NCI-H748 treated with DMSO at 0.1 percent for 48 hours (cell line): Measurements from ENCODE around the gene ART5.
"Not testable (repeated sequence)": the region's sequence is repeated elsewhere in the genome, so short reads cannot be mapped to it uniquely, and the experiment has no call there.

Experiments
- DNase-seq: peaks from one replicate; lab custom pipeline; 2025; lab: John Stamatoyannopoulos, UW

ART5 gene

DNA sequence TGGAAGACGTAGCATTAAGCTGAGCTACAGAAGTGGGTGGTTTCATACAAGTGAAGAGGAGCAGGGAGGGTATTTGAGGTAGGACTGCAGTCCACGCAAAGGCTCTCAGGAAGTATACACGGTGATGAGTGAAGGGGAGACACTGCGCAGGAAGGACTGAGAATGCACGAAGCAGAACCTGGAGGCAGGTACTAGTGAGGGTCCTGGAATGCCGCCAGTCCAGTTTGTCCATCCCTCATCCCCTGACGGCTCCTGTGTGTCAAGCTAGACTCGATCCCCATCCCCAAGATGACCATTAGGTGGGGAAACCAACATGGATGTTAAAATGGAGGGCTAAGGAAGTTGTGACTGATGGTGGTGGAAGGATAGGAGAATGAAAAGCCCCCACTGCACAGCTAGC lies 23.8 kb downstream of the ART5 start:
- no peak for DNase-seq

DNA sequence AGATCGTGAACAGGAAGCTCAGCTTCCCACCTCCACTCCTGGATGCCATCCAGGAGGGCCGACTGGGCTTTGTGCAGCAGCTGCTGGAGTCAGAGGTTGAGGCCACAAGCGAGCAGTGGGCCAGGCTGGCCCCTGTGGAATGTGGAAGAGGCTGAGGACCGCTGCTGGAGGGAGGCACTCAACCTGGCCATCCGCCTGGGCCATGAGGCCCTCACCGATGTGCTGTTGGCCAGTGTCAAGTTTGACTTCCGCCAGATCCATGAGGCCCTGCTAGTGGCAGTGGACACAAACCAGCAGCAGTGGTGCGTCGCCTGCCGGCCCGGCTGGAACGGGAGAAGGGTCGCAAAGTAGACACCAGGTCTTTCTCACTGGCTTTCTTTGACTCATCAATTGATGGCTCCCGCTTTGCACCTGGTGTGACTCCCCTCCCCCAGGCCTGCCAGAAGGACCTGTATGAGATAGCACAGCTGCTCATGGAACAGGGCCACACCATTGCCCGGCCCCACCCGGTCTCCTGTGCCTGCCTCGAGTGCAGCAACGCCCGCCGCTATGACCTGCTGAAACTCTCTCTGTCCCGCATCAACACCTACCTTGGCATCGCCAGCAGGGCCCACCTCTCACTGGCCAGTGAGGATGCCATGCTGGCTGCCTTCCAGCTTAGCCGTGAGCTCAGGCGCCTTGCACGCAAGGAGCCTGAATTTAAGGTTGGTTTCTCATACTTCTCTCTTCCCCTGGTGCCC lies 24.9 kb downstream of the ART5 start:
- DNase-seq = no peak

DNA sequence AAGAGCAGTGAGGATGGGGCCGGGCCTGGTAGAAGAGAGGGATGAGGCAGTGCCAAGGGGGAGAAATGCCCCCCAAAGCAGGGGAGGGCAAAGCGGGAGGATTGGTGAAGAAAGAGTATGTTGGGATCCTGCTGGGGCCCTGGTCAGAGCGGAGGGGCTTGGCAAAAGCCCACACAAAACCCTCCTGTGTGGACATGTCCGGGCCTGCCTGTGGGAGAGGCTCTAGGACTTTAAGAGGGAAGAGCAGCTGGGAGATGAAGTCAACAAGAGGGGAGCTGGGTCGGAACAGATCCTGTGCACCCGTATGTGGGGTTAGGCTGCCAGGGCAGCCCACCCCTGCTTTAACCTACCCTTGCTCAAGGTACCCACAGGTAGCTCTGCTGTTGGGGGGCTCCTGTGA lies 25.8 kb downstream of the ART5 start:
- DNase-seq = no peak

DNA sequence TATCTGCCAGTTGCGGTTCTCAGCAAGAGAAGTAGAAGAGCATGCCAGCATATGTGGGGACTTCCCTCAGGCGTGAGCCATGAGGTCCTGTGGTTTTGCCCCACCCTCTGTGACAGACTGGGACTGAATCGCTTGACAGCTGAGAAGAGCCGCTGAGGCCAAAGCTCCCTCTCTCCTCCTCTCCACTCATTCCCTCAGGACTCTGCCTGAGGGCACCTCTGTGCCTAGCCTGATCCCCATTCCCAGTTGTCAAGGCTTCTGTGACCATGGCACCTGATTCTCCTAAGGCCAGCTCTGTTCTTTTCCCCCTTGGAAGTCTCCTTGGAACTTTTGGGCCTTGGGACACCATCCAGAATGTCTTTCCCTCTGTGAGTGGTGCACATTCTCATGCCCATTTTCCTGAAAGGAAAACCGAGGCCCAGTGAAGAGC lies 27.0 kb downstream of the ART5 start:
- no peak for DNase-seq

DNA sequence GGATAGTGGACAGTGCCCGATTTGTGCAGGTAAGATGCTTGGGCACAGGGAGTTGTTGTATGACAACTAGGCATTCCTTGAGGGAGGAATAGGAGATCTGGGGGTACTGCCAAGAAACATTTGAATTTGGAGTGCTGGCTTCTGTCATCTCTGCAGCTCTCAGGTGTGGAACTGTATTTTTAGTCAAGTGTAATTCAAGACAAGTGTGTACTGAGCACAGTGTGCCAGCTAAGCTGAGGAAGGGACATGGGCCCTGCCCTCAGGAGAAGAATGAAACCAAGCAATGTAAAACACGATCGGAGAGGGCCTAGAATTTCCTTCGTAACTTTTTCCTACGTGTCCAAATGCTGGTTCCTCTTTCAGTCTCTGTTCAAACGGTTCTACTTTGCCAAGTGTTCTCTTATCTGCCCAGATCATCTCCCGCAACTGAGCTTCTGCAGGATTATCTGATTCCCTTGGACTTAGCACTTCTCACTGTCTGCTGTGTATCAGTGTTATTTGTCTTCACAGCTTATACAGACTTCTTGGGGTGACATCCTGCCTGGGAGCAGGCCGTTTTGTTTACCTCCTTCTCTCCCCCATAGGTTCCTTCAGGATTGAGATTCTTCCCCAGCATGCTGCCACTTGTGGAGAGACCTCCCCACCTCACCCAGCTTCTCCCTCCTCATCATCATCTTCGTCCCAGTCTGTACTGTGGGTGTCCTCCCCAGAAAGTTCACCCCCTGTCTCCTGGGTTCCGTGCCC lies 27.6 kb downstream of the ART5 start:
- DNase-seq = no peak

DNA sequence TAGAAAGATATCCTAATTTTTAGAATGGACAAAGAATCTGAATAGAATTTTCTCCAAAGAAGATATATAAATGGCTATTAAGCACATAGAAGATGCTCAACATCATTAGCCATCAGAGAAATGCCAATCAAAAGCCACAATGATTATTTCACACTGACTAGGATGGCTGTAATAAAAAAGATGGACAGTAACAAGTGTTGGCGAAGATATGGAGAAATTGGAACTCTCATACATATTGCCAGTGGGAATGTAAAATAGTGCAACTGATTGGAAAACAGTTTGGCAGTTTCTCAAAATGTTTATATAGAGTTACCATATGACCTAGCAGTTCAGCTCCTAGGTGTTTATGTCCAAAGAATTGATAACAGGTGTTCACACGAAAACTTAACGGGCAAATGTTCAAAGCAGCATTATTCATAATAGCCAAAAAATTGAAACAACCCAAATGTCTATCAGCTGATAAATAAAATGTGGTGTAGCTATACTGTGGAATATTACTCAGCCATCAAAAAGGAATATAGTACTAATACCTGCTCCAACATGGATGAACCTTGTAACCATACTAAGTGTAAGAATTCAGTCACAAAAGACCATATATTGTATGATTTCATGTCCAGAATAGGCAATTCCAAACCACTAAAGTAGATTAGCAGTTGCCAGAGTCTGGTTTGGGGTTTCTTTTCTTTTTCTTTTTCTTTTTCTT lies 29.7 kb downstream of the ART5 start:
- no peak for DNase-seq

DNA sequence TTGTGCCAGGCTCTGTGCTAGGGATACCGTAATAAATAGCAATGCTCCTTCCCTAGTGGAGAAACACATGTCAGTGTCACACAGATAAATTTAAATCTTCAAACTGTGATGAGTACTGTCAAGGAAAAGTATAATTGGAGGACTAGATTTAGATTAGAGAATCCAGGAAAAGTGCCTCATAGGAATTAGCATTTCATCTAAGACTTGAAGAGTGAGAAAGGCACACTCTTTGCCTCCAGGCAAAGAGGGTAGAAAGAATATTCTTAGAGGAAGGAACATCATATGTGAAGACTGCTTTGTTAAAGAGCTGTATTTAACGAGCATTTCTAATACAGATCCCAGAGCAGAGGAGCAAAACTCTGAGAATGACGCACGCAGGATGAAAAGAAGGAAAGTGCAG lies 30.9 kb downstream of the ART5 start:
- DNase-seq = no peak

DNA sequence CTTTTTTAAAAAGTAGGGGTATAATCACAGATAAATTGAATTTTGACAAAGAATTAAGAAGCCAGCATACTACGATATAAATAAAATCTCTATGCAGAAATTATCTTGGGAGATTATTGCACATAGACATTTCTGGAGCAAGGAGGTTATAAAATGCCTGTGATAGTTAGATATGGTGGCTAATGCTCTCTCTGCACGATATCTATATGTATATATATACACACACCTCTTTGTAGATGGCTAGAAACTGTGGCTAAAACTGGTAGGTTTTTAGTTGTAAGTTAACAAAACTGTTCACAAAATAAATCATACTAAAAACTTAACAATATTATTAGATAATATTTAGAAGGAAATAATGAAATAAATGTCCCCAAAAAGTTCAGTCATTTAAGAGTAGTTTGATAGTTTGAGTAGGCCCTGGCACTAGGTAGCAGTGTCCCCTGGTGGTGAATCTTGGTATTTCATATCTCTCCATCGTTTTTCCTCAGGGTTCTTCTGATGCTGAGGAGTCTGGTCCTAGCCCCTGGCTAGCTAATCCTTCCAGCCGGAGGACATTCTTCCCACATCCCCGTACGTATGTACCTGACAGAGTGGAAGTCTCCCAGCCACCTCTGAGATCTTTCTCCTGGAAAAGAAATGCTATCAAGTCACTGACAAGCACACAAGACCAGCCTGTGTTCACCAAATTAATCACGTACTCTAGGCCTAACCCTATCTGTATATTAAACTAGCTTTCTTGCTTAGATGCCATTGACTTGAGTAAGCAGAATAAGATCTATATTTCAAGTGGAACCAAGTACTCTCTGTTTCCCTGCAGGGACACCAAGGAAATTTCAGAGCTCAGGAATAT lies 32.2 kb downstream of the ART5 start:
- no peak for DNase-seq

DNA sequence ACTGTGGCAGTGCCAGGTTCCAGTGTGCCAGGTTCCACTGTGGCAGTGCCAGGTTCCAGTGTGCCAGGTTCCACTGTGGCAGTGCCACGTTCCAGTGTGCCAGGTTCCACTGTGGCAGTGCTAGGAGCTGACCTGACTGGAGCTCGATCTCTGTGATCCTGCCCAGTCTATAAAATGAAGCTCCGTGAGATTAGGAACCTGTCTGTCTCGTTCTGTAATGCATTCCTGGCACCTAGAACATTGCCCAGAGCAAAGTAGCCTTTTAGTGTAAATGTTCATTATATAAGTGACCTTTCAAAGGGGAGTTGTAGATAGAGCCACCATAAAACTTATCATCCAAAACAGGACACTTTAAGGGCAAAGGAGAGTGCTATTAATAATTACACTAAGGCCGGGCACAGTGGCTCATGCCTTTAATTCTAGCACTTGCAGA lies 36.0 kb downstream of the ART5 start:
- DNase-seq = no peak

DNA sequence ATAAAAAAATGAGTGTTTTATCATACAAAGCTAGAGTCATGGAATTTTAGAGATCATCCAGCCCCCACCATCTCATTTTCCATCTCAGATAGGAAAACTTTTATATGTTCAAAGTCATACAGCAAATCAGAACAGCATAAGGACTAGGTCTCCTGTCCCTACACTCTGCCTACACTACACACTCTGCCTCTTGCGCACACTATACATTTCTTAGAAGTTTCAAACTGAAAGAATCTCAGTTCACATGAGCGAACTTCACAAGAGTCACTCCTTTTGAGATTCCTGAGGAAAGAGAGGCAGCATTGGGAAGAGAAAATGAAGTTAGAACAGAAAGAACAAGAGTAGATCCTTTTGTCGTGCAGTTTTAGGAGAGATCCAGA lies 36.5 kb downstream of the ART5 start:
- DNase-seq = no peak

DNA sequence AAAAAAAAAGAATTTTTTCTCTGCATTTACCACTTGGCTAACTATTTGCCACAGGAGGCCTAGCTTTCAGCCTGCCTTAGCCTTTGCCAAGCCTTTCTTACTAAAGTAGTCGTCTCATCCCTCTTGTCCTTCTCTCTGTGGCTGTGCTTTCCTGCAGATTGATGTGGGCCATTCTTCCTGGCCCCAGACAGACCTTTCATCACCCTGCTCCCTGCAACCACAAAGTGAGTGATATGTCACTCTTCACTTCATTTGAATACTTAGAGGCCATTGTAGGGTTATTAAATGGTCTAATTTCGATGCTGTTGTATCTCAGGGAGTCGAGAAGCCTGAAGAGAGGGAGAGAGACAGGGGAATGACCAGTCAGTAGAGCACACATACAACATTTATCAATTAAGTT lies 37.6 kb downstream of the ART5 start:
- DNase-seq = no peak

DNA sequence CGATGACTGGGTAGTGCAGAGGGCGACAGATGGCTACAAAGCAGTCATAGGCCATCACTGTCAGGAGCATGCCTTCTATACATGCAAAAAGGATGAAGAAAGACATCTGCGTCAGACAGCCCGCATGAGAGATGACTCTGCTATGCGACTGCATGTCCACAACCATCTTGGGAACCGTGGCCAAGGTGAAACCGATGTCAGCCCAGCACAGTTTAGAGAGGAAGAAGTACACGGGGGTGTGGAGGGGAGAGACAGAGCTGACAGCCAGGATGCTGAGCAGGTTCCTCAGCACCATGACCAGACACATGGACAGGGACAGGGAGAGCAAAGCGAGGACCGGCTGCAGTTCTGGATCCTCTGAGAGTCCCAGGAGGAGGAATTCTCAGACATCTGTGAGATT lies 41.6 kb downstream of the ART5 start:
- not testable (repeated sequence) for DNase-seq

DNA sequence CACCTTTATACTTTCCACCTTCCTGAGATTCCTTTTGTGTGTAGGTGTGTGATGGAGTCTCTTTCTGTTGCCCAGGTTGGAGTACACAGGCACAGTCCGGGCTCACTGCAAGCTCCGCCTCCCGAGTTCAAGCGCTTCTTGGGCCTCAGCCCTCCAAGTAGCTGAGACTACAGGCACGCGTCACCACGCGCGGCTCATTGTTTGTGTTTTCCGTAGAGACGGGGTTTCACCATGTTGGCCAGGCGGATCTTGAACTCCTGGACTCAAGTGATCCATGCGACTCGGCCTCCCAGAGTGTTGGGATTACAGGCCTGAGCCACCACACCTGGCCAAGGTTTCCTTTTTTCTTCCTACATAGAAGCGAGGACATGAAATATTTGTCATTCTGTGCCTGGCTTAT lies 44.0 kb downstream of the ART5 start:
- DNase-seq = not testable (repeated sequence)

DNA sequence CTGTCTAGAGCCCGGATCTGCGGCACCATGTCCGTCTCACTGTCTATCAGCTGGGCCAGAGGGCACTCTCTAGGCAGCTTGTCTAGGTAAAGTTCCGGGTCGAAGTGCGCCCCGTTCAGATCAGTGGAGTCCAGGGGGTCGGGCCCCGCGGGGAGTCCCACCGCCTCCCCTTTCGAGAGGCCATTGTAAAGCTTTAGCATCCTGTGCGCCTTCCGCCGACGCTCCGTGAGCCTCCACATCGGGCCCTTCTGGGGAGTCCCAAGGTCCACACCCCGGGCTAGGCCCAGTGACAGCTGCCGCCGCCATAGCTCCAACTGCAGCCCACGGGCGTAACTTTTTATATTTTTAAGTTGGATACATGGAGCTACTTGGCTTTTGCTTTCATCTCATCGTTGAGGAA lies 50.5 kb downstream of the ART5 start:
- not testable (repeated sequence) for DNase-seq

DNA sequence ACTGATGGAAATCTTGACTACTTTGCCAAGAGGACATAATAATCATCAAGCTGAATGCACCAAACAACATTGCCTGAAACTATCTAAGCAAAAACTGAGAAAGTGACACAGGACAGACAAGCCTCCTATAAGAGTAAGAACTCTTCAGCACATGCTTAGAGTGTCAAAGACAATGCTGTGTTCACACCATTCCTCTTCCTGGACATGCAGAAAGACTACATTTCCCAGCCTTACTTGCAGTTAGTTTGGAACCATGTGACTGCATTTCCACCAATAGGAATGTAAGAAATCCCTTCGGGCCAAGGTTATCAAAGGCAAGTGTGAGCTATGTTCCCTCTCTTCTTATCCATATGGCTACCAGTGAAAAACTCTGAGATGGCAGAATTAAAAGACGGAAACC lies 51.6 kb downstream of the ART5 start:
- not testable (repeated sequence) for DNase-seq

DNA sequence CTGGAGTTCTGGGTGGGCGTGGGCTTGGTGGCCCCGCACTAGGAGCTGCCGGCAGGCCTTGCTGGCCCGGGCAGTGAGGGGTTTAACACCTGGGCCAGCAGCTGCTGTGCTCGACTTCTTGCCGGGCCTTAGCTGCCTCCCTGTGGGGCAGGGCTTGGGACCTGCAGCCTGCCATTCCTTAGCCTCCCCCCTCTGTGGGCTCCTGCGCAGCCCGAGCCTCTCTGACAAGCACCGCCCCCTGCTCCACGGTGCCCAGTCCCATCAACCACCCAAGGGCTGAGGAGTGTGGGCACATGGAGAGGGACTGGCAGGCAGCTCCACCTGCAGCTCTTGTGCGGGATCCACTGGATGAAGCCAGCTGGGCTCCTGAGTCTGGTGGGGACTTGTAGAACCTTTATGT lies 53.0 kb downstream of the ART5 start:
- DNase-seq = not testable (repeated sequence)
